ENCODE measurements around the gene DNAJC5G. TPM values are rescaled to one million over a fixed set of nuclear protein-coding genes. Genes with fewer than 3 reads are reported as not detected.
"Not testable (repeated sequence)": the region's sequence is repeated elsewhere in the genome, so short reads cannot be mapped to it uniquely, and the experiment has no call there.

Gene DNAJC5G
- total and polyA plus RNA-seq, 2 of the 13 experiments (the other 11 are each of a cell fraction or from before 2014, with no cell fraction given), result 0.05 TPM; not detected in 1

GRCh38 chr2:27300606-27301005 is 25.4 kb downstream of the DNAJC5G start:
- H3K79me2 ChIP-seq (ENCODE audit: insufficient read depth, low read length); ATAC-seq; intact Hi-C loops (cut with micrococcal nuclease; ENCODE audit: unreplicated experiment); H3K4me2 ChIP-seq (ENCODE audit: low read depth, low read length); DNase-seq (ENCODE audit: low spot score); H3K9ac ChIP-seq (ENCODE audit: insufficient read depth, low read depth, low read length); CTCF ChIA-PET (ENCODE audit: low intra/inter-chr PET ratio, low total read pairs); H3K4me3 ChIP-seq (replicated peaks in 1 of 3; ENCODE audit: insufficient read depth in 1 of 3, low read depth in 2 of 3, low read length in 3 of 3); POLR2A ChIA-PET; H4K20me1 ChIP-seq (ENCODE audit: insufficient read depth, low read length); H3K9me3 ChIP-seq (ENCODE audit: low read length); H2AFZ ChIP-seq (ENCODE audit: low read length); FAIRE-seq; H3K36me3 ChIP-seq (replicated peaks in 1 of 2; ENCODE audit: control insufficient read depth in 1 of 2, insufficient read depth in 2 of 2, low read length in 2 of 2); H3K27me3 ChIP-seq (ENCODE audit: control insufficient read depth in 1 of 2, insufficient read depth in 2 of 2, low read length in 2 of 2); H3K27ac ChIP-seq (ENCODE audit: extremely low read length, insufficient read depth, low read length); in situ Hi-C loops (cut with HindIII; ENCODE audit: extremely low pct_ligation_motif_present, low pct_unique_long_range_greater_than_20kb); BruUV-seq (replicated peaks): not testable (repeated sequence)
- H3K4me1 ChIP-seq (ENCODE audit: insufficient read depth, low read length), result peaks cover 51% of the 10 kb centered on the region
- 62% methylated on average over 4 of the region's 4 CpGs for WGBS (ENCODE audit: low lambda C conversion rate)
- peak; percentile 80 for TF ChIP-seq ZNF770 (CRISPR knock-in tag; IDR thresholded peaks at IDR 0.05)

GRCh38 chr2:27303093-27304025 is 28.1 kb downstream of the DNAJC5G start:
- ChIA-PET POLR2A (interaction anchor here (0.9 to 3.1 kb wide), 20 partner anchors 9 to 252 kb away, joined by 3 to 22 read pairs (median 5); partner anchors contain the start of genes AGBL5, ATRAID, EIF2B4 and GTF3C2), CTCF (ENCODE audit: low intra/inter-chr PET ratio, low total read pairs) (interaction anchor here (0.8 to 2.6 kb wide), 11 partner anchors 10 to 457 kb away, joined by 3 to 38 read pairs (median 5); partner anchors contain the start of gene KHK)
- Histone ChIP-seq H3K79me2 (ENCODE audit: insufficient read depth, low read length) (no peaks in the 10 kb centered on the region), H3K9ac (ENCODE audit: insufficient read depth, low read depth, low read length) (peak overlapping the region; percentile 67), H3K27ac (ENCODE audit: extremely low read length, insufficient read depth, low read length) (peak overlapping the region; percentile 42), H3K4me2 (ENCODE audit: low read depth, low read length) (peak overlapping the region; percentile 95), H3K36me3 (replicated peaks in 1 of 2; ENCODE audit: control insufficient read depth in 1 of 2, insufficient read depth in 2 of 2, low read length in 2 of 2) (no peaks in the 10 kb centered on the region), H3K4me3 (replicated peaks in 1 of 3; ENCODE audit: insufficient read depth in 1 of 3, low read depth in 2 of 3, low read length in 3 of 3) (peak overlapping the region; percentile 49 to 77 (median 63)), H3K9me3 (ENCODE audit: low read length) (no peaks in the 10 kb centered on the region), H2AFZ (ENCODE audit: low read length) (peak overlapping the region; percentile 98), H3K27me3 (ENCODE audit: control insufficient read depth in 1 of 2, insufficient read depth in 2 of 2, low read length in 2 of 2) (peaks cover 0 to 5% of the 10 kb centered on the region in 2 experiments; a peak in 3 of 5 replicates), H4K20me1 (ENCODE audit: insufficient read depth, low read length) (no peaks in the 10 kb centered on the region), H3K4me1 (ENCODE audit: insufficient read depth, low read length) (peaks cover 33% of the 10 kb centered on the region)
- WGBS (ENCODE audit: low lambda C conversion rate), result 2% methylated on average over 25 of the region's 25 CpGs
- intact Hi-C loops (cut with micrococcal nuclease; ENCODE audit: unreplicated experiment), result loop anchor here (1.0 kb wide), 4 partner anchors 18 to 53 kb away; no protein-coding TSS in a partner anchor
- no TSS peak for BruUV-seq (replicated peaks)
- DNase-seq (ENCODE audit: low spot score), result peak; percentile 86
- ATAC-seq, result peak; percentile 60
- peak; percentile 84 for FAIRE-seq
- in situ Hi-C loops (cut with HindIII; ENCODE audit: extremely low pct_ligation_motif_present, low pct_unique_long_range_greater_than_20kb), result no loop called here
- TF ChIP-seq ZIK1 (CRISPR knock-in tag; IDR thresholded peaks at IDR 0.05; ENCODE audit: borderline replicate concordance, low read depth), result no peak
- TF ChIP-seq DMAP1 (CRISPR knock-in tag; IDR thresholded peaks at IDR 0.05), result peak; percentile 14; the same call in 1 of the 2 replicates
- no peak for TF ChIP-seq IRX3 (CRISPR knock-in tag; IDR thresholded peaks at IDR 0.05; ENCODE audit: borderline replicate concordance, low read depth)
- TF ChIP-seq ZFY (CRISPR knock-in tag; IDR thresholded peaks at IDR 0.05), result peak; percentile 32; the same call in 1 of the 2 replicates
- TF ChIP-seq ZNF761 (CRISPR knock-in tag; conservative IDR thresholded peaks at IDR 0.05), result 0 out of 2 replicates have a peak, but pooled peaks have one; percentile 35
- TF ChIP-seq MXD4 (CRISPR knock-in tag; IDR thresholded peaks at IDR 0.05), result no peak
- 0 out of 2 replicates have a peak, but pooled peaks have one; percentile 11 for TF ChIP-seq ZNF691 (CRISPR knock-in tag; IDR thresholded peaks at IDR 0.05; ENCODE audit: borderline replicate concordance, low read depth)
- no peak; the same call in 1 of the 2 replicates for TF ChIP-seq ZNF441 (CRISPR knock-in tag; IDR thresholded peaks at IDR 0.05; ENCODE audit: borderline replicate concordance)
- TF ChIP-seq CREM (IDR thresholded peaks at IDR 0.05), result 0 out of 2 replicates have a peak, but pooled peaks have one; percentile 36
- no peak for TF ChIP-seq CREM (CRISPR knock-in tag; IDR thresholded peaks at IDR 0.05)
